ENCODE results near the gene IMMP2L. TPM values are rescaled to one million over a fixed set of nuclear protein-coding genes. Genes with fewer than 3 reads are reported as not detected.

The IMMP2L gene
- total RNA-seq, 1 experiment from 2014 or later = 8.8 TPM

DNA sequence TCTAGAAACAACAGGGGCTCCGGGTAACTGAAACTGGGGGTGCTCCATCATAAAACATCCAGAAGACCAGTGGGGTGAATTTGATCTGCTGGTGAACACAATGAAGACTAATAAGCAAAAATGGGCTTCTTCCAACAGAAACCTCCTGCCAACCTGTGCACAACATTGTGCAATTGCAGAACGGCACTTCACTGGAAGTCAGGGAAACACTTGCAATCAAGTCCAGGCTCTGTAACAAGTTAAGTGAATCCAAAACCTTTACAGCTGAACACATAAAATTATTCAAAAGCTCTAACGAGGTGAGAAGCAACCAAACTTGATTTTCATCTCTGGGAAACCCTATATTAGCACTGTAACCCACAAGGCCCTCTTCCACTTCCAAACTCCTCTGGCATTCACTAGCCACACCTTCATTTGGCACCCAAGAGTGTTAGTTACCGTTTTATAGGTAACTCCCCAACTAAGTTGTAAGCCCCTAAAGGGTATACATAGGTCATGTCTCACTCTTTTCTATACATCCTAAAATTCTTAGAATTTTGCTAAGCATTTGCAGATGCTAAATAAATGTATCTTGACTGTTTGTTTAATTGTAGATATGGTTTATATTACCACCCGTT, 22.0 kb downstream of the IMMP2L start:
- no peaks in the 10 kb centered on the region for H3K27me3 ChIP-seq (ENCODE audit: control insufficient read depth, insufficient read depth, low read length)
- H3K4me3 ChIP-seq (ENCODE audit: low read depth in 2 of 2, low read length in 2 of 2) = no peak overlapping the region
- H3K9me3 ChIP-seq (ENCODE audit: control insufficient read depth, insufficient read depth, low read depth, low read length) = no peaks in the 10 kb centered on the region
- in situ Hi-C loops (cut with HindIII; ENCODE audit: low pct_unique_long_range_greater_than_20kb, low sequenced_read_pairs) (no loop called here), intact Hi-C loops (cut with micrococcal nuclease; ENCODE audit: unreplicated experiment) (no loop called here)
- TF ChIP-seq POLR2AphosphoS5 (IDR thresholded peaks at IDR 0.05; ENCODE audit: low read depth, low read length) (no peak), TCF7L2 (IDR thresholded peaks at IDR 0.05; ENCODE audit: low read depth, low read length) (no peak), SIN3A (IDR thresholded peaks at IDR 0.05; ENCODE audit: borderline replicate concordance, insufficient read depth, low read depth, low read length) (no peak)
- TF ChIP-seq, protein P1, sequence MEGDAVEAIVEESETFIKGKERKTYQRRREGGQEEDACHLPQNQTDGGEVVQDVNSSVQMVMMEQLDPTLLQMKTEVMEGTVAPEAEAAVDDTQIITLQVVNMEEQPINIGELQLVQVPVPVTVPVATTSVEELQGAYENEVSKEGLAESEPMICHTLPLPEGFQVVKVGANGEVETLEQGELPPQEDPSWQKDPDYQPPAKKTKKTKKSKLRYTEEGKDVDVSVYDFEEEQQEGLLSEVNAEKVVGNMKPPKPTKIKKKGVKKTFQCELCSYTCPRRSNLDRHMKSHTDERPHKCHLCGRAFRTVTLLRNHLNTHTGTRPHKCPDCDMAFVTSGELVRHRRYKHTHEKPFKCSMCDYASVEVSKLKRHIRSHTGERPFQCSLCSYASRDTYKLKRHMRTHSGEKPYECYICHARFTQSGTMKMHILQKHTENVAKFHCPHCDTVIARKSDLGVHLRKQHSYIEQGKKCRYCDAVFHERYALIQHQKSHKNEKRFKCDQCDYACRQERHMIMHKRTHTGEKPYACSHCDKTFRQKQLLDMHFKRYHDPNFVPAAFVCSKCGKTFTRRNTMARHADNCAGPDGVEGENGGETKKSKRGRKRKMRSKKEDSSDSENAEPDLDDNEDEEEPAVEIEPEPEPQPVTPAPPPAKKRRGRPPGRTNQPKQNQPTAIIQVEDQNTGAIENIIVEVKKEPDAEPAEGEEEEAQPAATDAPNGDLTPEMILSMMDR (IDR thresholded peaks at IDR 0.05) = no peak
- no TSS peak for BruUV-seq (replicated peaks)
- CTCF ChIA-PET = no interaction called here
- H3K27ac ChIP-seq (ENCODE audit: low read length) = no peak overlapping the region
- DNase-seq (ENCODE audit: low read depth, low spot score) (no peak), ATAC-seq (no peak)
- H3K36me3 ChIP-seq (ENCODE audit: control insufficient read depth, insufficient read depth, low read length) = no peaks in the 10 kb centered on the region
- POLR2A ChIA-PET = no interaction called here
- H3K4me1 ChIP-seq (ENCODE audit: control insufficient read depth, insufficient read depth, low read length) = no peaks in the 10 kb centered on the region

DNA sequence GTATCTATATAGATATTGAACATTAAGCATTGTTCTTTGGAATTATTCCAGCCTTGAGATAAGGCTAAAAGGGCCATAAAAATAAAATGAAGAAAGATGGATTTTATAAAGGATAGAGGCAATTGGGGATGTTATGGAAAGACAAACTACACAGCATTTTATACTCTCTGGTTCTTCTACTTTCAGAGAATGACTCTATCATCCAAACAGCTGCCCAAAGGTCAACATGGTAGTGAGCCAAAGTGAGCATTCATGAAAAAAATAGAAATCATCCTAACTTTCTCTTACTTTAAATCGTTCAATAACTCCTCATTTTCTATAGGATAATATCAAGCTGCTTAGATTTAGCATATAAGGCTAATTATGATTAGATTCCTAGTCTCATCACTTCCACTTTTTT, 25.2 kb downstream of the IMMP2L start:
- in situ Hi-C loops (cut with HindIII; ENCODE audit: low pct_unique_long_range_greater_than_20kb, low sequenced_read_pairs) = no loop called here
- TF ChIP-seq, protein P1 (IDR thresholded peaks at IDR 0.05) = no peak
- TF ChIP-seq POLR2AphosphoS5 (IDR thresholded peaks at IDR 0.05; ENCODE audit: low read depth, low read length) (no peak), TCF7L2 (IDR thresholded peaks at IDR 0.05; ENCODE audit: low read depth, low read length) (no peak), SIN3A (IDR thresholded peaks at IDR 0.05; ENCODE audit: borderline replicate concordance, insufficient read depth, low read depth, low read length) (no peak)
- TF ChIP-seq, protein P2, sequence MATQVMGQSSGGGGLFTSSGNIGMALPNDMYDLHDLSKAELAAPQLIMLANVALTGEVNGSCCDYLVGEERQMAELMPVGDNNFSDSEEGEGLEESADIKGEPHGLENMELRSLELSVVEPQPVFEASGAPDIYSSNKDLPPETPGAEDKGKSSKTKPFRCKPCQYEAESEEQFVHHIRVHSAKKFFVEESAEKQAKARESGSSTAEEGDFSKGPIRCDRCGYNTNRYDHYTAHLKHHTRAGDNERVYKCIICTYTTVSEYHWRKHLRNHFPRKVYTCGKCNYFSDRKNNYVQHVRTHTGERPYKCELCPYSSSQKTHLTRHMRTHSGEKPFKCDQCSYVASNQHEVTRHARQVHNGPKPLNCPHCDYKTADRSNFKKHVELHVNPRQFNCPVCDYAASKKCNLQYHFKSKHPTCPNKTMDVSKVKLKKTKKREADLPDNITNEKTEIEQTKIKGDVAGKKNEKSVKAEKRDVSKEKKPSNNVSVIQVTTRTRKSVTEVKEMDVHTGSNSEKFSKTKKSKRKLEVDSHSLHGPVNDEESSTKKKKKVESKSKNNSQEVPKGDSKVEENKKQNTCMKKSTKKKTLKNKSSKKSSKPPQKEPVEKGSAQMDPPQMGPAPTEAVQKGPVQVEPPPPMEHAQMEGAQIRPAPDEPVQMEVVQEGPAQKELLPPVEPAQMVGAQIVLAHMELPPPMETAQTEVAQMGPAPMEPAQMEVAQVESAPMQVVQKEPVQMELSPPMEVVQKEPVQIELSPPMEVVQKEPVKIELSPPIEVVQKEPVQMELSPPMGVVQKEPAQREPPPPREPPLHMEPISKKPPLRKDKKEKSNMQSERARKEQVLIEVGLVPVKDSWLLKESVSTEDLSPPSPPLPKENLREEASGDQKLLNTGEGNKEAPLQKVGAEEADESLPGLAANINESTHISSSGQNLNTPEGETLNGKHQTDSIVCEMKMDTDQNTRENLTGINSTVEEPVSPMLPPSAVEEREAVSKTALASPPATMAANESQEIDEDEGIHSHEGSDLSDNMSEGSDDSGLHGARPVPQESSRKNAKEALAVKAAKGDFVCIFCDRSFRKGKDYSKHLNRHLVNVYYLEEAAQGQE (IDR thresholded peaks at IDR 0.05; ENCODE audit: insufficient read depth in 1 of 2, low read depth in 2 of 2, low read length in 1 of 2) = no peak
- Histone ChIP-seq H3K4me3 (ENCODE audit: low read depth in 2 of 2, low read length in 2 of 2) (no peak overlapping the region), H3K27me3 (ENCODE audit: control insufficient read depth, insufficient read depth, low read length) (no peaks in the 10 kb centered on the region), H3K9me3 (ENCODE audit: control insufficient read depth, insufficient read depth, low read depth, low read length) (no peaks in the 10 kb centered on the region), H3K4me1 (ENCODE audit: control insufficient read depth, insufficient read depth, low read length) (no peaks in the 10 kb centered on the region), H3K27ac (ENCODE audit: low read length) (no peak overlapping the region), H3K36me3 (ENCODE audit: control insufficient read depth, insufficient read depth, low read length) (no peaks in the 10 kb centered on the region)
- POLR2A ChIA-PET = no interaction called here
- BruUV-seq (replicated peaks) = no TSS peak
- no peak for DNase-seq (ENCODE audit: low read depth, low spot score)
- ATAC-seq = no peak
- CTCF ChIA-PET = no interaction called here
- intact Hi-C loops (cut with micrococcal nuclease; ENCODE audit: unreplicated experiment) = no loop called here
